Measurements from ENCODE around the gene PLBD2.

The PLBD2 gene

DNA sequence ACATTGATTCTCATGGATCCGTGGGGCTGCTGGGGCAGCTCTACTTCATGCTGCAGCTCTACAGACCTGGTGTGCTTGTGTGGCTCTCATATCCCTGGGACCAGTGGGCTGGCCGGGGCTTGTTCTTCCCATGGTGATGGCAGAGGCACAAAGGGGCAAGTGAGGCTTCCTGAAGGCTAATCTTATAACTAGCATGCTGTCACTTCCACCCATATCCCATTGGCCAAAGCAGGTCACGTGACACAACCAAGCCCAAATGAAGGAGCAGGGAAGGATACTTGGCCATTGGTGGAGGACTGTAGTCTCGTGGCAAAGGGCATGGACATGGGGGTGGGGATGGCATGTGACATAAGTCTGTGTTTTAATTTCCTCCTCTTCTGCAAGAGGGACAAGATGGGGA, 9.9 kb downstream of the PLBD2 start:
- H3K9ac ChIP-seq (ENCODE audit: low read depth, low read length, poor library complexity, severe bottlenecking) = no peak overlapping the region
- no peaks in the 10 kb centered on the region for H3K9me3 ChIP-seq (ENCODE audit: insufficient read depth, low read depth, low read length)
- H3K79me2 ChIP-seq (ENCODE audit: insufficient read depth, low read length) = no peaks in the 10 kb centered on the region
- TF ChIP-seq, protein P1, sequence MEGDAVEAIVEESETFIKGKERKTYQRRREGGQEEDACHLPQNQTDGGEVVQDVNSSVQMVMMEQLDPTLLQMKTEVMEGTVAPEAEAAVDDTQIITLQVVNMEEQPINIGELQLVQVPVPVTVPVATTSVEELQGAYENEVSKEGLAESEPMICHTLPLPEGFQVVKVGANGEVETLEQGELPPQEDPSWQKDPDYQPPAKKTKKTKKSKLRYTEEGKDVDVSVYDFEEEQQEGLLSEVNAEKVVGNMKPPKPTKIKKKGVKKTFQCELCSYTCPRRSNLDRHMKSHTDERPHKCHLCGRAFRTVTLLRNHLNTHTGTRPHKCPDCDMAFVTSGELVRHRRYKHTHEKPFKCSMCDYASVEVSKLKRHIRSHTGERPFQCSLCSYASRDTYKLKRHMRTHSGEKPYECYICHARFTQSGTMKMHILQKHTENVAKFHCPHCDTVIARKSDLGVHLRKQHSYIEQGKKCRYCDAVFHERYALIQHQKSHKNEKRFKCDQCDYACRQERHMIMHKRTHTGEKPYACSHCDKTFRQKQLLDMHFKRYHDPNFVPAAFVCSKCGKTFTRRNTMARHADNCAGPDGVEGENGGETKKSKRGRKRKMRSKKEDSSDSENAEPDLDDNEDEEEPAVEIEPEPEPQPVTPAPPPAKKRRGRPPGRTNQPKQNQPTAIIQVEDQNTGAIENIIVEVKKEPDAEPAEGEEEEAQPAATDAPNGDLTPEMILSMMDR (conservative IDR thresholded peaks at IDR 0.05; ENCODE audit: low read length) = no peak
- no peak for TF ChIP-seq EZH2phosphoT487 (IDR thresholded peaks at IDR 0.05; ENCODE audit: borderline replicate concordance)
- H3K4me3 ChIP-seq (ENCODE audit: low read length, poor library complexity, severe bottlenecking) = no peak overlapping the region
- H3K4me1 ChIP-seq (ENCODE audit: insufficient read depth, low read length, poor library complexity, severe bottlenecking) = no peaks in the 10 kb centered on the region
- no peaks in the 10 kb centered on the region for H4K20me1 ChIP-seq (ENCODE audit: insufficient read depth, low read length, poor library complexity, severe bottlenecking)
- no peaks in the 10 kb centered on the region for H3K9me2 ChIP-seq (replicated peaks; ENCODE audit: low read depth, low read length)
- no peak overlapping the region for H3K4me2 ChIP-seq (ENCODE audit: low read depth, low read length, poor library complexity, severe bottlenecking)
- H3K27me3 ChIP-seq (ENCODE audit: insufficient read depth, low read length, poor library complexity, severe bottlenecking) = no peaks in the 10 kb centered on the region
- no peaks in the 10 kb centered on the region for H3K36me3 ChIP-seq (ENCODE audit: insufficient read depth, low read length)
- H3F3A ChIP-seq (ENCODE audit: low read depth) = no peaks in the 10 kb centered on the region
- no peak overlapping the region for H2AFZ ChIP-seq (ENCODE audit: low read length)

DNA sequence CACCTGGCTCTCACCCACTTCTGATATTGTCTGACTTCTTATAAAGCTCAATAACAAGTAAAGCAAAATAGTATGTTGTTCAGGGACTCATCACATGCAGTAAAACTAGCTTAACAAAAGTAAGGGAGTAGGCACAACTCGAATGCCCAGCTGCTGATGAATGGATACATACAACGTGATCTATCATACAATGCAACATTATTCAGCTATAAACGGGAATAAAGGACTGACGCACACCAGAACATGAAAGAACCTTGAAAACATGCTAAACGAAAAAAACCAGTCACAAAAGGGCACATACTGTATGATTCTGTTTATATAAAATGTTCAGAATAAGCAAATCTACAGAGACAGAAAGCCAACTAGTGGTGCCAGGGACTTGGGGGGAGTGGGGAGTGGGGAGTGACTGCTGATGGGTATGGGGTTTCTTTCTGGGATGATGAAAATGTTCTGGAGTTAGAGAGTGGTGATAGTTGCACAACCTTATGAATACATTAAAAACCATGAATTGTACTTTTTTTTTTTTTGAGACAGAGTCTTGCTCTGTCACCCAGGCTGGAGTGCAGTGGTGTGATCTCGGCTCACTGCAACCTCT, 11.1 kb downstream of the PLBD2 start:
- H3K4me1 ChIP-seq (ENCODE audit: insufficient read depth, low read length, poor library complexity, severe bottlenecking) = no peaks in the 10 kb centered on the region
- H2AFZ ChIP-seq (ENCODE audit: low read length) = no peak overlapping the region
- H3K4me3 ChIP-seq (ENCODE audit: low read length, poor library complexity, severe bottlenecking) = no peak overlapping the region

DNA sequence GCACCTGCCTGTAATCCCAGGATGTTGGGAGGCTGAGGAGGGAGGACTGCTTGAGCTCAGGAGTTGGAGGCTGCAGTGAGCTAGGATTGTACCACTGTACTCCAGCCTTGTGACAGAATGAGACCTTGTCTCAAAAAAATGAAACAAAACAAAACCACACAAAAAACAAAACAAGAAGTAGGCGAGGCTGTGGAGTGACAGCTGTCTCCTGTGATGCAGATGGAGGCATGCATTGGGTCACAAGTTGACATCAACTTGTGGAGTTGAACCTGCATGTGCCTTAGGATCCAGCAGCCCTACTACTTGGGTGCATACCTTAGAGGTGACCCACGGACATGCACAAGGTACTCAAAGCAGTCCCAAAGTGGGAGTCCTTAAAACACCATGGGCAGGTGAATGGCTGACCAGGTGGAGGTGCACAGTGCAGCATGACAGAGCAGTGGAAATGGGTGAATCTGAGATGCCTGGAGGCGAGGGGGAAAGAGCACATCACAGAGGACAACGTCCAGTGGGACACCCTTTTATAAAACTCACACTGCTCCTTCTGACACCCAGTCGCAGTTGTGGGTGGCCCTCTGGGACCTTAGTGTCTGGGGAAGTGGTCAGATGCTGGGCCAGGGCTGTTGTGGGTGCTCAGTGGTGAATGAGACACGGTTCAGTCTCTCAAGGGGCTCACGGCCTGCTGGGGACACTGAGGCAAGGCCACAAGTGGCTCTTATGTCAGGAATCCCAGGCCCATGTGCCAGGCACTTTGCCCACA, 12.7 kb downstream of the PLBD2 start:
- no peaks in the 10 kb centered on the region for H3K4me1 ChIP-seq (ENCODE audit: insufficient read depth, low read length, poor library complexity, severe bottlenecking)
- no peak overlapping the region for H2AFZ ChIP-seq (ENCODE audit: low read length)
- H3K36me3 ChIP-seq (ENCODE audit: insufficient read depth, low read length) = no peaks in the 10 kb centered on the region
- TF ChIP-seq, protein P1 (conservative IDR thresholded peaks at IDR 0.05; ENCODE audit: low read length) = no peak
- TF ChIP-seq EZH2phosphoT487 (IDR thresholded peaks at IDR 0.05; ENCODE audit: borderline replicate concordance) = no peak
- no peaks in the 10 kb centered on the region for H4K20me1 ChIP-seq (ENCODE audit: insufficient read depth, low read length, poor library complexity, severe bottlenecking)
- H3K79me2 ChIP-seq (ENCODE audit: insufficient read depth, low read length) = no peaks in the 10 kb centered on the region
- no peaks in the 10 kb centered on the region for H3K9me3 ChIP-seq (ENCODE audit: insufficient read depth, low read depth, low read length)
- H3K9me2 ChIP-seq (replicated peaks; ENCODE audit: low read depth, low read length) = no peaks in the 10 kb centered on the region
- H3K27me3 ChIP-seq (ENCODE audit: insufficient read depth, low read length, poor library complexity, severe bottlenecking) = no peaks in the 10 kb centered on the region
- H3K4me2 ChIP-seq (ENCODE audit: low read depth, low read length, poor library complexity, severe bottlenecking) = no peak overlapping the region
- H3K9ac ChIP-seq (ENCODE audit: low read depth, low read length, poor library complexity, severe bottlenecking) = no peak overlapping the region
- no peak overlapping the region for H3K4me3 ChIP-seq (ENCODE audit: low read length, poor library complexity, severe bottlenecking)
- H3F3A ChIP-seq (ENCODE audit: low read depth) = no peaks in the 10 kb centered on the region

More for the DNA sequence above, 11.1 kb downstream of the PLBD2 start:
- Histone ChIP-seq H3K9me2 (replicated peaks; ENCODE audit: low read depth, low read length) (no peaks in the 10 kb centered on the region), H3K4me2 (ENCODE audit: low read depth, low read length, poor library complexity, severe bottlenecking) (no peak overlapping the region), H3K9me3 (ENCODE audit: insufficient read depth, low read depth, low read length) (no peaks in the 10 kb centered on the region), H3K27me3 (ENCODE audit: insufficient read depth, low read length, poor library complexity, severe bottlenecking) (no peaks in the 10 kb centered on the region), H3K9ac (ENCODE audit: low read depth, low read length, poor library complexity, severe bottlenecking) (no peak overlapping the region), H4K20me1 (ENCODE audit: insufficient read depth, low read length, poor library complexity, severe bottlenecking) (no peaks in the 10 kb centered on the region), H3K79me2 (ENCODE audit: insufficient read depth, low read length) (no peaks in the 10 kb centered on the region), H3K36me3 (ENCODE audit: insufficient read depth, low read length) (no peaks in the 10 kb centered on the region), H3F3A (ENCODE audit: low read depth) (no peaks in the 10 kb centered on the region)
- TF ChIP-seq, protein P1 (conservative IDR thresholded peaks at IDR 0.05; ENCODE audit: low read length) = no peak
- no peak for TF ChIP-seq EZH2phosphoT487 (IDR thresholded peaks at IDR 0.05; ENCODE audit: borderline replicate concordance)

All from Loucy (cell line).